Skeletal muscle cell (primary cell): Measurements from ENCODE around the gene LACTB.

Source experiments
- DNase-seq: peaks from one replicate; pipeline ENCODE4 v3.0.0-alpha.2; 2010; ENCODE audit warnings: low read depth
- H3K4me3 ChIP-seq: 2 replicates; pipeline ENCODE4 v1.5.1; 2011; ENCODE audit warnings: low read depth, mild to moderate bottlenecking, control low read depth, low read length, moderate library complexity

LACTB gene

GRCh38 chr15:63163217-63163616 lies 41.6 kb downstream of the LACTB start:
- H3K4me3 ChIP-seq: no peak overlapping the region
- no peak for DNase-seq

- H3K4me3 ChIP-seq: no peak overlapping the region
- DNase-seq: no peak
Observed at GRCh38 chr15:63165166-63165859, 43.7 kb downstream of the LACTB start.

- H3K4me3 ChIP-seq: no peak overlapping the region
- DNase-seq: no peak
Observed at GRCh38 chr15:63166219-63166618, 44.6 kb downstream of the LACTB start.

- no peak overlapping the region for H3K4me3 ChIP-seq
- no peak for DNase-seq
Observed at GRCh38 chr15:63169788-63170187, 48.1 kb downstream of the LACTB start.

- H3K4me3 ChIP-seq: no peak overlapping the region
- DNase-seq: no peak
Observed at GRCh38 chr15:63172376-63172775, 50.7 kb downstream of the LACTB start.

- H3K4me3 ChIP-seq: no peak overlapping the region
- DNase-seq: no peak
Observed at GRCh38 chr15:63172851-63173451, 51.3 kb downstream of the LACTB start.

- no peak for DNase-seq
- H3K4me3 ChIP-seq: no peak overlapping the region
Observed at GRCh38 chr15:63176302-63176701, 54.6 kb downstream of the LACTB start.

- no peak overlapping the region for H3K4me3 ChIP-seq
- no peak for DNase-seq
Observed at GRCh38 chr15:63178034-63178433, 56.4 kb downstream of the LACTB start.

- DNase-seq: no peak
- no peak overlapping the region for H3K4me3 ChIP-seq
Observed at GRCh38 chr15:63180746-63181145, 59.1 kb downstream of the LACTB start.

- no peak for DNase-seq
Observed at GRCh38 chr15:63181648-63182047, 60.0 kb downstream of the LACTB start.

GRCh38 chr15:63185206-63185605 lies 63.5 kb downstream of the LACTB start:
- H3K4me3 ChIP-seq: no peak overlapping the region
- DNase-seq: no peak

More at GRCh38 chr15:63181648-63182047, 60.0 kb downstream of the LACTB start:
- H3K4me3 ChIP-seq: no peak overlapping the region

GRCh38 chr15:63186065-63186464 lies 64.4 kb downstream of the LACTB start:
- H3K4me3 ChIP-seq: no peak overlapping the region
- peak; percentile 49 for DNase-seq

- no peak overlapping the region for H3K4me3 ChIP-seq
- DNase-seq: no peak
Observed at GRCh38 chr15:63187589-63188226, 66.0 kb downstream of the LACTB start.

GRCh38 chr15:63188247-63188925 lies 66.7 kb downstream of the LACTB start:
- DNase-seq: no peak
- H3K4me3 ChIP-seq: peak overlapping the region; percentile 70

GRCh38 chr15:63188926-63189871 lies 67.5 kb downstream of the LACTB start, which contains the start of gene RAB8B:
Gene RAB8B (plus strand): TSS chr15:63189606. CDS start chr15:63189625, 19 bp downstream.
- peak; percentile 87 for DNase-seq
- H3K4me3 ChIP-seq: peak within 1 kb of the TSS; percentile 70

- DNase-seq: no peak
- peak overlapping the region; percentile 70 for H3K4me3 ChIP-seq
Observed at GRCh38 chr15:63189941-63190768, 68.5 kb downstream of the LACTB start.

GRCh38 chr15:63190769-63191649 lies 69.3 kb downstream of the LACTB start:
- peak overlapping the region; percentile 70 for H3K4me3 ChIP-seq
- no peak for DNase-seq
